Naive thymus-derived CD8-positive, alpha-beta T cell (primary cell): ENCODE measurements around the gene ZNF521. TPM values are rescaled to one million over a fixed set of nuclear protein-coding genes. Genes with fewer than 3 reads are reported as not detected.

Experiments used
- ATAC-seq, 2 donors: fragments of 150-1000 bp; cut with Tn5 transposase in 1 of 2; sonication (Bioruptor Pico), chemical (Tn5 transposase) in 1 of 2; 1 replicate in 1 of 2; 2 replicates in 1 of 2; pipeline ENCODE4 v1.10.0; 2021; ENCODE audit warnings: mild to moderate bottlenecking in 2 of 2, moderate library complexity in 2 of 2
- POLR2A ChIA-PET: fragments of 350-600 bp; sonication (Branson Sonifier 250); formaldehyde crosslinking; loops from one replicate; lab custom pipeline; 2021; ENCODE audit warnings: antibody characterized with exemption; lab: Charles Lee
- DNase-seq, 10 donors: peaks; one replicate each; pipeline versions ENCODE4 v3.0.0 to v3.0.0-alpha.2; 2020 to 2022
- H3K27ac Mint-ChIP-seq, 10 donors: one replicate each; pipeline ENCODE4 v1.8.0; 2020 to 2022; ENCODE audit warnings: mild to moderate bottlenecking in 10 of 10, mixed read lengths in 10 of 10, moderate library complexity in 4 of 10, inconsistent platforms in 1 of 10
- H3K27me3 Mint-ChIP-seq, 5 donors: one replicate each; pipeline ENCODE4 v1.8.0; 2021 to 2022; ENCODE audit warnings: mixed read lengths in 5 of 5
- H3K36me3 Mint-ChIP-seq, 3 donors: one replicate each; pipeline ENCODE4 v1.8.0; 2020 to 2022; ENCODE audit warnings: mixed read lengths in 3 of 3, mild to moderate bottlenecking in 2 of 3, inconsistent platforms in 1 of 3
- H3K4me1 Mint-ChIP-seq, 4 donors: one replicate each; pipeline ENCODE4 v1.8.0; 2021 to 2022; ENCODE audit warnings: mixed read lengths in 4 of 4
- H3K4me3 Mint-ChIP-seq, 10 donors: one replicate each; pipeline ENCODE4 v1.8.0; 2020 to 2022; ENCODE audit warnings: mild to moderate bottlenecking in 10 of 10, mixed read lengths in 10 of 10, moderate library complexity in 6 of 10, inconsistent platforms in 1 of 10
- H3K9me3 Mint-ChIP-seq, 9 donors: one replicate each; pipeline ENCODE4 v1.8.0; 2020 to 2022; ENCODE audit warnings: mixed read lengths in 9 of 9, mild to moderate bottlenecking in 3 of 9, inconsistent platforms in 1 of 9, moderate library complexity in 1 of 9
- polyA plus RNA-seq, 3 donors: library from polyadenylated mRNA; unstranded; fragments of 300-500 nt; fragmentation: Illumina TruSeq; gene quantifications; one replicate each; pipeline ENCODE4 v1.2.3, GENCODE V29; 2021
- total RNA-seq, 8 experiments: library from RNA in 2 of 8; stranded (reverse) in 2 of 8; gene quantifications; one replicate each; pipeline ENCODE4 v1.2.3 and lab custom pipeline; 2021 to 2026

ZNF521 gene
- total and polyA plus RNA-seq, 5 experiments from 2014 or later = 0.62 TPM; not detected in 4

GRCh38 chr18:25332002-25332401 is 20.0 kb downstream of the ZNF521 start:
- no peak overlapping the region for H3K4me3 Mint-ChIP-seq
- DNase-seq = no peak
- no peak overlapping the region for H3K27ac Mint-ChIP-seq
- H3K4me1 Mint-ChIP-seq = no peaks in the 10 kb centered on the region
- POLR2A ChIA-PET = no interaction called here
- peaks cover 0 to 11% (median 0%) of the 10 kb centered on the region in 9 donors for H3K9me3 Mint-ChIP-seq
- ATAC-seq = no peak
- H3K27me3 Mint-ChIP-seq = peaks cover 10 to 36% (median 12%) of the 10 kb centered on the region in 5 donors
- no peaks in the 10 kb centered on the region for H3K36me3 Mint-ChIP-seq

GRCh38 chr18:25329783-25330182 is 22.2 kb downstream of the ZNF521 start:
- Mint-ChIP-seq H3K9me3 (peaks cover 0 to 11% (median 0%) of the 10 kb centered on the region in 9 donors), H3K27ac (no peak overlapping the region), H3K4me1 (no peaks in the 10 kb centered on the region), H3K4me3 (no peak overlapping the region), H3K27me3 (peaks cover 5 to 27% (median 12%) of the 10 kb centered on the region in 5 donors), H3K36me3 (no peaks in the 10 kb centered on the region)
- DNase-seq (no peak), ATAC-seq (no peak)
- POLR2A ChIA-PET = no interaction called here

GRCh38 chr18:25327584-25327983 is 24.4 kb downstream of the ZNF521 start:
- Mint-ChIP-seq H3K27me3 (peaks cover 4 to 24% (median 7%) of the 10 kb centered on the region in 5 donors), H3K36me3 (no peaks in the 10 kb centered on the region), H3K4me3 (no peak overlapping the region), H3K9me3 (peaks cover 0 to 11% (median 0%) of the 10 kb centered on the region in 9 donors), H3K27ac (no peak overlapping the region), H3K4me1 (no peaks in the 10 kb centered on the region)
- POLR2A ChIA-PET = no interaction called here
- DNase-seq (no peak), ATAC-seq (no peak)

GRCh38 chr18:25326361-25326952 is 25.5 kb downstream of the ZNF521 start:
- ATAC-seq = no peak
- H3K27me3 Mint-ChIP-seq = peaks cover 4 to 24% (median 7%) of the 10 kb centered on the region in 5 donors
- H3K9me3 Mint-ChIP-seq = peaks cover 0 to 11% (median 0%) of the 10 kb centered on the region in 9 donors
- POLR2A ChIA-PET = no interaction called here
- H3K36me3 Mint-ChIP-seq = no peaks in the 10 kb centered on the region
- no peak for DNase-seq
- no peak overlapping the region for H3K27ac Mint-ChIP-seq
- no peaks in the 10 kb centered on the region for H3K4me1 Mint-ChIP-seq
- no peak overlapping the region for H3K4me3 Mint-ChIP-seq

GRCh38 chr18:25322806-25323205 is 29.2 kb downstream of the ZNF521 start:
- ATAC-seq (no peak), DNase-seq (no peak)
- H3K27me3 Mint-ChIP-seq = peaks cover 2 to 12% (median 4%) of the 10 kb centered on the region in 5 donors
- no peak overlapping the region for H3K4me3 Mint-ChIP-seq
- no peaks in the 10 kb centered on the region for H3K4me1 Mint-ChIP-seq
- peaks cover 0 to 2% (median 0%) of the 10 kb centered on the region in 9 donors for H3K9me3 Mint-ChIP-seq
- POLR2A ChIA-PET = no interaction called here
- H3K36me3 Mint-ChIP-seq = no peaks in the 10 kb centered on the region
- no peak overlapping the region for H3K27ac Mint-ChIP-seq

- DNase-seq (no peak), ATAC-seq (no peak)
- no peaks in the 10 kb centered on the region for H3K36me3 Mint-ChIP-seq
- POLR2A ChIA-PET = no interaction called here
- H3K4me3 Mint-ChIP-seq = no peak overlapping the region
- peaks cover 0 to 4% (median 0%) of the 10 kb centered on the region in 9 donors for H3K9me3 Mint-ChIP-seq
- H3K27me3 Mint-ChIP-seq = peaks cover 2 to 13% (median 8%) of the 10 kb centered on the region in 5 donors
- H3K4me1 Mint-ChIP-seq = no peaks in the 10 kb centered on the region
- no peak overlapping the region for H3K27ac Mint-ChIP-seq
Observed at GRCh38 chr18:25316381-25317018, 35.5 kb downstream of the ZNF521 start.

- H3K4me1 Mint-ChIP-seq = no peaks in the 10 kb centered on the region
- H3K36me3 Mint-ChIP-seq = no peaks in the 10 kb centered on the region
- H3K27ac Mint-ChIP-seq = no peak overlapping the region
- DNase-seq = no peak
- H3K27me3 Mint-ChIP-seq = peaks cover 2 to 13% (median 8%) of the 10 kb centered on the region in 5 donors
- peaks cover 0 to 4% (median 0%) of the 10 kb centered on the region in 9 donors for H3K9me3 Mint-ChIP-seq
- POLR2A ChIA-PET = no interaction called here
- H3K4me3 Mint-ChIP-seq = no peak overlapping the region
- ATAC-seq = no peak
Observed at GRCh38 chr18:25314838-25315190, 37.2 kb downstream of the ZNF521 start.

- peaks cover 0 to 4% (median 0%) of the 10 kb centered on the region in 9 donors for H3K9me3 Mint-ChIP-seq
- POLR2A ChIA-PET = no interaction called here
- H3K27ac Mint-ChIP-seq = no peak overlapping the region
- H3K4me3 Mint-ChIP-seq = no peak overlapping the region
- DNase-seq (no peak), ATAC-seq (no peak)
- H3K27me3 Mint-ChIP-seq = peaks cover 2 to 13% (median 8%) of the 10 kb centered on the region in 5 donors
- H3K36me3 Mint-ChIP-seq = no peaks in the 10 kb centered on the region
- no peaks in the 10 kb centered on the region for H3K4me1 Mint-ChIP-seq
Observed at GRCh38 chr18:25314151-25314837, 37.7 kb downstream of the ZNF521 start.

- POLR2A ChIA-PET = no interaction called here
- DNase-seq (no peak), ATAC-seq (no peak)
- Mint-ChIP-seq H3K4me3 (no peak overlapping the region), H3K27me3 (peaks cover 2 to 23% (median 11%) of the 10 kb centered on the region in 5 donors), H3K27ac (no peak overlapping the region), H3K9me3 (peaks cover 0 to 4% (median 0%) of the 10 kb centered on the region in 9 donors), H3K4me1 (no peaks in the 10 kb centered on the region), H3K36me3 (no peaks in the 10 kb centered on the region)
Observed at GRCh38 chr18:25313268-25313667, 38.7 kb downstream of the ZNF521 start.

- Mint-ChIP-seq H3K4me1 (no peaks in the 10 kb centered on the region), H3K36me3 (no peaks in the 10 kb centered on the region), H3K27me3 (peaks cover 0 to 10% (median 7%) of the 10 kb centered on the region in 5 donors), H3K27ac (no peak overlapping the region), H3K9me3 (no peaks in the 10 kb centered on the region), H3K4me3 (no peak overlapping the region)
- no peak for ATAC-seq
- DNase-seq = no peak
- POLR2A ChIA-PET = no interaction called here
Observed at GRCh38 chr18:25310045-25310444, 41.9 kb downstream of the ZNF521 start.

GRCh38 chr18:25308381-25308780 is 43.6 kb downstream of the ZNF521 start:
- no peak overlapping the region for H3K27ac Mint-ChIP-seq
- H3K27me3 Mint-ChIP-seq = peaks cover 0 to 20% (median 9%) of the 10 kb centered on the region in 5 donors
- DNase-seq (no peak), ATAC-seq (no peak)
- POLR2A ChIA-PET = no interaction called here
- no peak overlapping the region for H3K4me3 Mint-ChIP-seq
- H3K9me3 Mint-ChIP-seq = peaks cover 0 to 3% (median 0%) of the 10 kb centered on the region in 9 donors
- H3K4me1 Mint-ChIP-seq = no peaks in the 10 kb centered on the region
- H3K36me3 Mint-ChIP-seq = no peaks in the 10 kb centered on the region

GRCh38 chr18:25307192-25307591 is 44.8 kb downstream of the ZNF521 start:
- Mint-ChIP-seq H3K27ac (no peak overlapping the region), H3K4me1 (no peaks in the 10 kb centered on the region), H3K9me3 (peaks cover 0 to 3% (median 0%) of the 10 kb centered on the region in 9 donors)

GRCh38 chr18:25306671-25307070 is 45.3 kb downstream of the ZNF521 start:
- DNase-seq (no peak), ATAC-seq (no peak)
- POLR2A ChIA-PET = no interaction called here
- Mint-ChIP-seq H3K27ac (no peak overlapping the region), H3K4me3 (no peak overlapping the region), H3K36me3 (no peaks in the 10 kb centered on the region), H3K4me1 (no peaks in the 10 kb centered on the region), H3K9me3 (peaks cover 0 to 3% (median 0%) of the 10 kb centered on the region in 9 donors), H3K27me3 (peaks cover 0 to 20% (median 7%) of the 10 kb centered on the region in 5 donors)

More at GRCh38 chr18:25307192-25307591, 44.8 kb downstream of the ZNF521 start:
- H3K27me3 Mint-ChIP-seq = peaks cover 0 to 20% (median 7%) of the 10 kb centered on the region in 5 donors
- DNase-seq (no peak), ATAC-seq (no peak)
- POLR2A ChIA-PET = no interaction called here
- H3K4me3 Mint-ChIP-seq = no peak overlapping the region
- H3K36me3 Mint-ChIP-seq = no peaks in the 10 kb centered on the region
